Right atrium auricular region (tissue), 2 donors: Measurements from ENCODE around the gene BNC2. TPM values are rescaled to one million over a fixed set of nuclear protein-coding genes. Genes with fewer than 3 reads are reported as not detected.

Source experiments
- DNase-seq: peaks from one replicate; pipeline ENCODE4 v3.0.0-alpha.2; 2019; ENCODE audit warnings: low spot score
- H3K27ac ChIP-seq, 2 donors: fragments of 200-600 bp; sonication (generic); 1 replicate in 1 of 2; 2 replicates in 1 of 2; pipeline ENCODE4 v1.5.1; 2016 to 2019
- H3K27me3 ChIP-seq, 2 donors: fragments of 200-600 bp; sonication (generic); one replicate each; pipeline versions ENCODE4 v1.5.1 to v1.6.0; 2017 to 2019
- H3K36me3 ChIP-seq: fragments of 200-600 bp; sonication (generic); one replicate; pipeline ENCODE4 v1.5.1; 2016
- H3K4me1 ChIP-seq, 2 donors: fragments of 200-600 bp; sonication (generic); one replicate each; pipeline versions ENCODE4 v1.5.1 to v1.6.0; 2017 to 2019
- H3K4me3 ChIP-seq, 2 donors: fragments of 200-600 bp; sonication (generic); 1 replicate in 1 of 2; 2 replicates in 1 of 2; pipeline ENCODE4 v1.5.1; 2017 to 2019; ENCODE audit warnings: mild to moderate bottlenecking in 1 of 2, moderate library complexity in 1 of 2
- H3K9me3 ChIP-seq, 2 donors: fragments of 200-600 bp; sonication (generic); one replicate each; pipeline ENCODE4 v1.5.1; 2019
- CTCF ChIP-seq, 2 donors: fragments of 200-600 bp; sonication (generic); IDR thresholded peaks; one replicate each; pipeline ENCODE4 v1.5.1; 2019; ENCODE audit warnings: antibody characterized with exemption in 2 of 2
- total RNA-seq, 2 donors: library from RNA; depleted of rRNA; stranded (reverse); fragments of >200 nt; gene quantifications; one replicate each; pipeline ENCODE4 v1.1.0, GENCODE V29; 2016

Gene BNC2
- total RNA-seq, 2 donors from 2014 or later: 68.3 to 77.6 TPM

GRCh38 chr9:16901590-16901989 lies 31.1 kb upstream of the BNC2 start:
- DNase-seq: no peak
- no peaks in the 10 kb centered on the region for H3K36me3 ChIP-seq
- no peak overlapping the region for H3K4me3 ChIP-seq
- no peak for TF ChIP-seq CTCF (IDR thresholded peaks at IDR 0.05)
- H3K9me3 ChIP-seq: no peaks in the 10 kb centered on the region
- H3K27me3 ChIP-seq: no peaks in the 10 kb centered on the region
- no peaks in the 10 kb centered on the region for H3K4me1 ChIP-seq
- H3K27ac ChIP-seq: no peak overlapping the region

- no peak overlapping the region for H3K4me3 ChIP-seq
- no peaks in the 10 kb centered on the region for H3K4me1 ChIP-seq
- H3K36me3 ChIP-seq: no peaks in the 10 kb centered on the region
- no peaks in the 10 kb centered on the region for H3K9me3 ChIP-seq
- TF ChIP-seq CTCF (IDR thresholded peaks at IDR 0.05): no peak
- H3K27me3 ChIP-seq: no peaks in the 10 kb centered on the region
- DNase-seq: no peak
- no peak overlapping the region for H3K27ac ChIP-seq
Observed at GRCh38 chr9:16899606-16900005, 29.1 kb upstream of the BNC2 start.

GRCh38 chr9:16898464-16898863 lies 28.0 kb upstream of the BNC2 start:
- no peaks in the 10 kb centered on the region for H3K4me1 ChIP-seq
- no peak overlapping the region for H3K4me3 ChIP-seq
- no peak for TF ChIP-seq CTCF (IDR thresholded peaks at IDR 0.05)
- no peak for DNase-seq
- H3K36me3 ChIP-seq: no peaks in the 10 kb centered on the region
- H3K27ac ChIP-seq: no peak overlapping the region
- H3K27me3 ChIP-seq: no peaks in the 10 kb centered on the region
- no peaks in the 10 kb centered on the region for H3K9me3 ChIP-seq

- no peak overlapping the region for H3K4me3 ChIP-seq
- no peak for TF ChIP-seq CTCF (IDR thresholded peaks at IDR 0.05)
- no peaks in the 10 kb centered on the region for H3K9me3 ChIP-seq
- H3K27ac ChIP-seq: no peak overlapping the region
- no peaks in the 10 kb centered on the region for H3K4me1 ChIP-seq
- H3K27me3 ChIP-seq: no peaks in the 10 kb centered on the region
- no peak for DNase-seq
- H3K36me3 ChIP-seq: no peaks in the 10 kb centered on the region
Observed at GRCh38 chr9:16888594-16888993, 18.1 kb upstream of the BNC2 start.

- H3K36me3 ChIP-seq: no peaks in the 10 kb centered on the region
- no peaks in the 10 kb centered on the region for H3K4me1 ChIP-seq
- H3K27me3 ChIP-seq: no peaks in the 10 kb centered on the region
- TF ChIP-seq CTCF (IDR thresholded peaks at IDR 0.05): no peak
- H3K9me3 ChIP-seq: no peaks in the 10 kb centered on the region
- DNase-seq: no peak
- H3K4me3 ChIP-seq: no peak overlapping the region
- H3K27ac ChIP-seq: no peak overlapping the region
Observed at GRCh38 chr9:16885931-16886330, 15.5 kb upstream of the BNC2 start.

GRCh38 chr9:16884952-16885513 lies 14.6 kb upstream of the BNC2 start:
- no peak for TF ChIP-seq CTCF (IDR thresholded peaks at IDR 0.05)
- DNase-seq: no peak

More at GRCh38 chr9:16884952-16885513, 14.6 kb upstream of the BNC2 start:
- no peaks in the 10 kb centered on the region for H3K27me3 ChIP-seq
- H3K36me3 ChIP-seq: no peaks in the 10 kb centered on the region
- no peaks in the 10 kb centered on the region for H3K4me1 ChIP-seq
- H3K9me3 ChIP-seq: no peaks in the 10 kb centered on the region
- no peak overlapping the region for H3K27ac ChIP-seq
- H3K4me3 ChIP-seq: no peak overlapping the region
